Naive thymus-derived CD4-positive, alpha-beta T cell (primary cell): ENCODE data around the gene WDHD1. TPM values are rescaled to one million over a fixed set of nuclear protein-coding genes. Genes with fewer than 3 reads are reported as not detected.
"Not testable (repeated sequence)": the region's sequence is repeated elsewhere in the genome, so short reads cannot be mapped to it uniquely, and the experiment has no call there.

Experiments used
- ATAC-seq: fragments of 150-1000 bp; cut with Tn5 transposase; 2 replicates; pipeline ENCODE4 v1.10.0; 2021; ENCODE audit warnings: mild to moderate bottlenecking, moderate library complexity
- CTCF ChIA-PET: fragments of 350-600 bp; sonication (Branson Sonifier 250); formaldehyde crosslinking; loops from one replicate; lab custom pipeline; 2021; ENCODE audit warnings: antibody characterized with exemption; lab: Charles Lee
- POLR2A ChIA-PET: fragments of 350-600 bp; sonication (Branson Sonifier 250); formaldehyde crosslinking; loops from one replicate; lab custom pipeline; 2021; ENCODE audit warnings: antibody characterized with exemption, inconsistent platforms; lab: Charles Lee
- DNase-seq, 9 donors: peaks; one replicate each; pipeline versions ENCODE4 v3.0.0 to v3.0.0-alpha.2; 2020 to 2022; ENCODE audit warnings: mixed read lengths in 1 of 9
- H3K27ac ChIP-seq: one replicate; pipeline ENCODE4 v1.7.0; 2013; ENCODE audit warnings: mild to moderate bottlenecking, low read depth, low read length, moderate library complexity
- H3K27me3 ChIP-seq, 2 donors: one replicate each; pipeline ENCODE4 v1.7.0; 2013; ENCODE audit warnings: low read length in 2 of 2, mild to moderate bottlenecking in 2 of 2, moderate library complexity in 2 of 2; ENCODE audit not compliant: control insufficient read depth in 2 of 2, insufficient read depth in 2 of 2
- H3K36me3 ChIP-seq, 3 experiments: 1 replicate in 2 of 3; 2 replicates in 1 of 3; pipeline ENCODE4 v1.7.0; 2013; ENCODE audit warnings: low read length in 3 of 3, mild to moderate bottlenecking in 3 of 3, moderate library complexity in 1 of 3; ENCODE audit not compliant: insufficient read depth in 3 of 3, control insufficient read depth in 2 of 3
- H3K4me1 ChIP-seq, 2 donors: one replicate each; pipeline ENCODE4 v1.7.0; 2013; ENCODE audit warnings: low read length in 2 of 2, mild to moderate bottlenecking in 2 of 2, moderate library complexity in 1 of 2; ENCODE audit not compliant: control insufficient read depth in 2 of 2, insufficient read depth in 2 of 2
- H3K4me3 ChIP-seq: 2 replicates; pipeline ENCODE4 v1.7.0; 2013; ENCODE audit warnings: mild to moderate bottlenecking, low read length
- H3K9me3 ChIP-seq, 3 experiments: 1 replicate in 2 of 3; 2 replicates in 1 of 3; pipeline ENCODE4 v1.7.0; 2013; ENCODE audit warnings: low read length in 3 of 3; ENCODE audit not compliant: control insufficient read depth in 2 of 3
- H3K27ac Mint-ChIP-seq, 9 donors: one replicate each; pipeline ENCODE4 v1.8.0; 2020 to 2022; ENCODE audit warnings: mixed read lengths in 9 of 9, mild to moderate bottlenecking in 8 of 9, moderate library complexity in 5 of 9, inconsistent platforms in 2 of 9
- H3K27me3 Mint-ChIP-seq, 5 donors: one replicate each; pipeline ENCODE4 v1.8.0; 2021 to 2022; ENCODE audit warnings: mixed read lengths in 5 of 5, mild to moderate bottlenecking in 1 of 5
- H3K36me3 Mint-ChIP-seq, 5 donors: one replicate each; pipeline ENCODE4 v1.8.0; 2020 to 2022; ENCODE audit warnings: mixed read lengths in 5 of 5, mild to moderate bottlenecking in 3 of 5, inconsistent platforms in 1 of 5
- H3K4me1 Mint-ChIP-seq, 7 donors: one replicate each; pipeline ENCODE4 v1.8.0; 2020 to 2022; ENCODE audit warnings: mixed read lengths in 7 of 7, mild to moderate bottlenecking in 3 of 7, inconsistent platforms in 1 of 7
- H3K4me3 Mint-ChIP-seq, 10 donors: one replicate each; pipeline ENCODE4 v1.8.0; 2020 to 2022; ENCODE audit warnings: mild to moderate bottlenecking in 10 of 10, mixed read lengths in 10 of 10, moderate library complexity in 6 of 10, inconsistent platforms in 2 of 10
- H3K9me3 Mint-ChIP-seq, 11 donors: one replicate each; pipeline ENCODE4 v1.8.0; 2020 to 2022; ENCODE audit warnings: mixed read lengths in 11 of 11, mild to moderate bottlenecking in 4 of 11, inconsistent platforms in 1 of 11, moderate library complexity in 1 of 11
- intact Hi-C, 2 donors: fragments of 100-400 bp; cut with micrococcal nuclease; formaldehyde crosslinking; loops; one replicate each; pipeline ENCODE4 v1.15.1; 2023
- polyA plus RNA-seq, 2 donors: library from polyadenylated mRNA; unstranded; fragments of 300-500 nt; fragmentation: Illumina TruSeq; gene quantifications; one replicate each; pipeline ENCODE4 v1.2.3, GENCODE V29; 2021
- total RNA-seq, 6 experiments: library from RNA in 5 of 6; stranded (reverse) in 5 of 6; gene quantifications; 1 replicate in 5 of 6; 2 replicates in 1 of 6; pipeline ENCODE4 v1.2.3 and lab custom pipeline; 2021 to 2026

WDHD1 gene
- total and polyA plus RNA-seq, 7 experiments from 2014 or later = 1.6 to 26.6 (median 3.3) TPM

DNA sequence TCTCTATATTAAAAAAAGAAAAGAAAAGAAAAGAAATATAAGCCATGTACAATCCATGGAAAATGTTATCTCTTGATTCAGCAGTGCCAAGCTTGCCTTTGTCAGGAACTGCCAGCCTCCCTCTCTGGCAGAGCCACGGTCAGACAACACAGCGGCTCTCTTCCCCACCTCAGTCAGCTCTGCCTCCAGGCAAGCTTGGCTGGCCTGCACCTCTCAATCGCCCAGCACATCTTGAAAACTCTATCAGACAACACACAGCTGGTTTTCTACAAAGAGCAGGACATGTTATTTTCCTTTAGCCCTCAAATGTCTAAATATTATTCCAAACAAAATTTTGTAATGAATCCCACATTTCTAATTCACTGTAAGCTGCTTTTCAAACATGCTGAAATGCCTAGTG is 104.3 kb downstream of the WDHD1 start:
- peaks cover 0 to 7% (median 0%) of the 10 kb centered on the region in 7 donors for H3K4me1 Mint-ChIP-seq
- H3K27ac ChIP-seq = no peak overlapping the region
- POLR2A ChIA-PET = no interaction called here
- no peak for ATAC-seq
- H3K27me3 ChIP-seq = no peaks in the 10 kb centered on the region
- H3K36me3 Mint-ChIP-seq = peaks cover 0 to 3% (median 0%) of the 10 kb centered on the region in 5 donors
- intact Hi-C loops = no loop called here
- H3K36me3 ChIP-seq = no peaks in the 10 kb centered on the region
- peaks cover 0 to 11% (median 0%) of the 10 kb centered on the region in 5 donors for H3K27me3 Mint-ChIP-seq
- CTCF ChIA-PET = no interaction called here
- DNase-seq = no peak
- no peaks in the 10 kb centered on the region for H3K4me1 ChIP-seq
- H3K9me3 ChIP-seq = no peaks in the 10 kb centered on the region
- H3K27ac Mint-ChIP-seq = no peak overlapping the region
- peaks cover 0 to 3% (median 0%) of the 10 kb centered on the region in 11 donors for H3K9me3 Mint-ChIP-seq
- no peak overlapping the region for H3K4me3 Mint-ChIP-seq
- H3K4me3 ChIP-seq = no peak overlapping the region

DNA sequence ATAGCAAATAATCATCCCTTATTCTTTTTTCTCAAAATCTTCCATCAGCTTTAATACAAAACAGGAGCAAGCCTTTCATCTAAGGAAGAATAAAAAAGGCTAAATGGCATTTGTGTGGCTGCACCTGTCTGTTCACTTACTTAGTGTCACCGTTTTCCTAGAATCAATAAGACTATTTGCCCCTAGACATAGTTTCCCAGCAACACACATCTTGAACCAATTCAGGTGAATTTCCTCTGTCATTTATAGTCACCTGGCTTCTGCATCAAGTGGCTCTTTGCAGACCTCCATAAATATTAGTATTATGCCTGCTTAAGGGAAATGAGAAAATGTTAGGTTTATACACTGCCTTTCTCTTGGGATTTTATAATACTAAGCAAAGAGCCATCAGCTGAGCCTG is 106.8 kb downstream of the WDHD1 start:
- Mint-ChIP-seq H3K36me3 (peaks cover 0 to 3% (median 0%) of the 10 kb centered on the region in 5 donors), H3K4me3 (no peak overlapping the region), H3K9me3 (no peaks in the 10 kb centered on the region), H3K4me1 (peaks cover 0 to 7% (median 0%) of the 10 kb centered on the region in 7 donors), H3K27ac (no peak overlapping the region), H3K27me3 (peaks cover 0 to 4% (median 0%) of the 10 kb centered on the region in 5 donors)
- Histone ChIP-seq H3K27ac (no peak overlapping the region), H3K36me3 (no peaks in the 10 kb centered on the region), H3K27me3 (no peaks in the 10 kb centered on the region), H3K9me3 (no peaks in the 10 kb centered on the region), H3K4me1 (no peaks in the 10 kb centered on the region), H3K4me3 (no peak overlapping the region)
- ATAC-seq (no peak), DNase-seq (no peak)
- CTCF ChIA-PET = no interaction called here
- intact Hi-C loops = no loop called here
- POLR2A ChIA-PET = no interaction called here

DNA sequence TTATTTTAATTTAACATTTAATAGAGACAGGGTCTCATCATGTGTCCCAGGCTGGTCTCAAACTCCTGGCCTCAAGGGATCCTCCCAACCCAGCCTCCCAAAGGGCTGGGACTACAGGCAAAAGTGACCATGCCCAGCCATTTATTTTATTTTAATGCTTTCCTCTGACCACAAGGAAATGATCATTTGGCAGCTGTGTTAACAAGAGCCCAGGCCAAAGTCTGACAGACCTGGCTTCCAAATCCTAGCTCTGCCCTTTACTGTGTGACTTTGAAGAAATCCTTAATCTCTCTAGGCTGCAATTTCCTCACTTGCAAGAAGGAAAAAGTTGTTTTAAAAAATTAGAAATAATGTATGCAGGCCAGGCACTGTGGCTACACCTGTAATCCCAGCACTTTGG is 107.6 kb downstream of the WDHD1 start:
- no peaks in the 10 kb centered on the region for H3K36me3 ChIP-seq
- CTCF ChIA-PET = no interaction called here
- H3K27ac ChIP-seq = no peak overlapping the region
- Mint-ChIP-seq H3K9me3 (no peaks in the 10 kb centered on the region), H3K27me3 (no peaks in the 10 kb centered on the region), H3K4me1 (peaks cover 0 to 7% (median 0%) of the 10 kb centered on the region in 7 donors), H3K36me3 (no peaks in the 10 kb centered on the region), H3K27ac (no peak overlapping the region), H3K4me3 (no peak overlapping the region)
- DNase-seq = no peak
- no peak overlapping the region for H3K4me3 ChIP-seq
- POLR2A ChIA-PET = no interaction called here
- H3K9me3 ChIP-seq = no peaks in the 10 kb centered on the region
- intact Hi-C loops = no loop called here
- H3K4me1 ChIP-seq = no peaks in the 10 kb centered on the region
- no peak for ATAC-seq
- no peaks in the 10 kb centered on the region for H3K27me3 ChIP-seq

DNA sequence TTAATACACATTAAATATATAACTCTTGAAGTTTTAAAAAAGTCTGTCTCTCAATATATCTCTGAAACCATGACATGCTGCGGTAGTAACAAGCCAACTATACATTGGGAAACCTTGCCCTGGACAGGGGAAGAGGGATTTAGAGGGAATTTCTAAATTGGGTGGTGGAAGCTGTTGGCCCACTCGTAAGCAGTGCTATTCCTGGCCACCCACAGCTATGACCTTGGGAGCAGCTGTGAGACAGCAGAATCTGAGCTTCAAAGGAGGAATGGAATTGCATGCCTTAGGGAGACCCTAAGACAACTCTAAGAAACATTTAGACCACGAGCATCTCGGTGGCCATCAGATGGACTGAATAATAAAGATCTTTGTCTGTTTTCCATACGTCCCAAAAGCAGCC is 108.5 kb downstream of the WDHD1 start:
- no peaks in the 10 kb centered on the region for H3K27me3 Mint-ChIP-seq
- intact Hi-C loops = no loop called here
- H3K27ac ChIP-seq = no peak overlapping the region
- no peak for ATAC-seq
- H3K36me3 Mint-ChIP-seq = no peaks in the 10 kb centered on the region
- ChIA-PET CTCF (no interaction called here), POLR2A (no interaction called here)
- DNase-seq = no peak
- no peaks in the 10 kb centered on the region for H3K27me3 ChIP-seq
- no peaks in the 10 kb centered on the region for H3K36me3 ChIP-seq
- H3K4me1 Mint-ChIP-seq = peaks cover 0 to 7% (median 0%) of the 10 kb centered on the region in 7 donors
- H3K9me3 Mint-ChIP-seq = no peaks in the 10 kb centered on the region
- H3K9me3 ChIP-seq = no peaks in the 10 kb centered on the region
- H3K4me3 ChIP-seq = no peak overlapping the region
- H3K4me1 ChIP-seq = no peaks in the 10 kb centered on the region
- no peak overlapping the region for H3K4me3 Mint-ChIP-seq
- no peak overlapping the region for H3K27ac Mint-ChIP-seq

DNA sequence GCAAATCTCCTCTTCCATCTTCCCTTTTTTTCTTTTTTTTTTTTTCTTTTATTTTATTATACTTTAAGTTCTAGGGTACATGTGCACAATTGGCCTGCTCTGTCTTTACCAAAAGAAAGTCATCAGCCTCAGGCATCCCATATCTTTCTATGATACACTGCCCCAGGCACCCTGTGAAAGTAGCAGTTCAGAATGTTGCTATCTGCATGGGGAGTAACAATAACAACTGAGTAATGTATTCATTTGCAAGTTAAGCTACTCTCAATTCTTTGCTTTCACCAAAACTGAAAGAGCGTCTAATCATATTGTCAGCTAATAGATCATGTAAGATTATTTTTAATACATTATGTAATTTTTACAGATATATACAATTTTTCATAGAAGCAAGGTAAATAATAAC is 110.8 kb downstream of the WDHD1 start:
- no peaks in the 10 kb centered on the region for H3K36me3 ChIP-seq
- H3K27ac Mint-ChIP-seq = no peak overlapping the region
- no peaks in the 10 kb centered on the region for H3K4me1 ChIP-seq
- no peaks in the 10 kb centered on the region for H3K9me3 Mint-ChIP-seq
- ChIA-PET POLR2A (no interaction called here), CTCF (interaction anchor here (0.5 kb wide), 1 partner anchor 229 kb away, joined by 3 read pairs; no protein-coding TSS in a partner anchor)
- H3K27me3 Mint-ChIP-seq = no peaks in the 10 kb centered on the region
- DNase-seq (no peak), ATAC-seq (no peak)
- H3K4me1 Mint-ChIP-seq = no peaks in the 10 kb centered on the region
- H3K4me3 ChIP-seq = no peak overlapping the region
- no peaks in the 10 kb centered on the region for H3K9me3 ChIP-seq
- H3K4me3 Mint-ChIP-seq = no peak overlapping the region
- intact Hi-C loops = no loop called here
- H3K27me3 ChIP-seq = no peaks in the 10 kb centered on the region
- H3K36me3 Mint-ChIP-seq = no peaks in the 10 kb centered on the region
- H3K27ac ChIP-seq = no peak overlapping the region

DNA sequence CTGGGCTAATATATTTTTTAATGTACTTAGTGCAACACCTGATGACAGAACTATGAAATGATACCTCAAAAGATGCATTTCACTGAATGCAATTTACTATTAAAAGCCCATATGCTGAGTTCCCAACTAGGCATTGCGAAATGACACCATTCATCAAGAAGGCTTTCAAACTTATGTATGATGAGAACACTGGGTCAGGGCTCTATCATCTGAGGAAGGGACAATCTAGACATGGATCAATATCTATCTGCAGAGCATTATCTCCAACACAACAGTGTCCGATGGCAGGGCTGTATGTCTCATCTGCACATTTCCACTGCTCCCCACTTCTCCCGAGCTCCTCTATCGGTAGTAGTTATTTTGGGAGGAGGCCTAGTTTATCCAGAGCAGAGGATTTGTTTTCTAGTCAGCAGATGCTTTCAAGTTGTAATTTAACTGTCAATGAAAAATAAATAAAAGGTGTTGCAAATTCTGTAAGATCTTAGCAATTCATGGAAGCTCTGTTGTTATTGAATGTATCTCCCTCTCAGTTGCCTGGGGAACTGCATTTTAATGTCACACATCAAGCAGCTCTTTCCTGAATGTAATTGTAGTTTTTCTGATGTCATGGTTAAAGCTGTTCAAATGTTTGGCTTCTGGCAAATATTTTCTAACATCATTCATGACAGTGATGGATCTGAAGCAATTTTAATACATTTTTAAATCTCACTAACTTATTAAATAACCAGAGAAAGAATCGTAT is 116.9 kb downstream of the WDHD1 start:
- Histone ChIP-seq H3K4me3 (no peak overlapping the region), H3K9me3 (no peaks in the 10 kb centered on the region), H3K27ac (no peak overlapping the region), H3K4me1 (peaks cover 3 to 4% of the 10 kb centered on the region in 2 donors), H3K27me3 (no peaks in the 10 kb centered on the region), H3K36me3 (no peaks in the 10 kb centered on the region)
- peaks cover 9 to 26% (median 11%) of the 10 kb centered on the region in 7 donors for H3K4me1 Mint-ChIP-seq
- H3K36me3 Mint-ChIP-seq = peaks cover 0 to 12% (median 0%) of the 10 kb centered on the region in 5 donors
- no peaks in the 10 kb centered on the region for H3K9me3 Mint-ChIP-seq
- ChIA-PET POLR2A (no interaction called here), CTCF (no interaction called here)
- ATAC-seq = no peak
- no peak for DNase-seq
- intact Hi-C loops = loop anchor here (10.0 kb wide), 6 partner anchors 145 to 1755 kb away; partner anchors contain the start of genes DLGAP5 (in 2 of the 2), FBXO34 (in 2 of the 2), DDHD1 (in 1 of the 2) and GMFB (in 1 of the 2)
- no peak overlapping the region for H3K4me3 Mint-ChIP-seq
- H3K27me3 Mint-ChIP-seq = no peaks in the 10 kb centered on the region
- no peak overlapping the region for H3K27ac Mint-ChIP-seq

DNA sequence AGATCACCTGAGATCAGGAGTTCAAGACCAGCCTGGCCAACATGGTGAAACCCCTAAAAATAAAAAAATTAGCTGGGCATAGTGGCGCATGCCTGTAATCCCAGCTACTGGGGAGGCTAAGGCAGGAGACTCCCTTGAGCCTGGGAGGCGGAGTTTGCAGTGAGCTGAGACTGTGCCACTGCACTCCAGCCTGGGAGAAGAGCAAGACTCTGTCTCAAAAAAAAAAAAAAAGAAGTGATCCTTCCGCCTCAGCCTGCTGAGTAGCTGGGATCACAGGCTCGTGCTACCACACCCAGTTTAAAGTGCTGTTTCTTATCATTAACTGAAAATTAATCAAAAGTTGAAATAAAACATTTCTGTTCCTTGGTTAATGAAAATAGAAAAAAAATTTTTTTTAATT is 117.9 kb downstream of the WDHD1 start:
- intact Hi-C loops = loop anchor here (1.0 to 10.0 kb wide), 7 partner anchors 118 to 1754 kb away; partner anchors contain the start of genes DLGAP5 (in 2 of the 2), FBXO34 (in 2 of the 2), DDHD1 (in 1 of the 2) and GMFB (in 1 of the 2)
- H3K9me3 Mint-ChIP-seq, H3K27me3 Mint-ChIP-seq, H3K4me3 Mint-ChIP-seq, POLR2A ChIA-PET, H3K36me3 ChIP-seq, H3K4me1 ChIP-seq, ATAC-seq, H3K27ac Mint-ChIP-seq, H3K27me3 ChIP-seq, H3K27ac ChIP-seq, H3K9me3 ChIP-seq, DNase-seq, H3K4me3 ChIP-seq, CTCF ChIA-PET: not testable (repeated sequence)
- Mint-ChIP-seq H3K4me1 (peaks cover 9 to 26% (median 11%) of the 10 kb centered on the region in 7 donors), H3K36me3 (peaks cover 0 to 12% (median 0%) of the 10 kb centered on the region in 5 donors)
